SH-SY5Y (cell line): Measurements from ENCODE around the gene BCL6.

Experiments used
- GATA2 ChIP-seq: IDR thresholded peaks from 2 replicates; pipeline ENCODE4 v1.6.1; 2011; ENCODE audit warnings: mild to moderate bottlenecking, low read depth, low read length
- GATA3 ChIP-seq: IDR thresholded peaks from 2 replicates; pipeline ENCODE4 v1.6.1; 2011; ENCODE audit warnings: low read depth, mild to moderate bottlenecking, low read length, moderate library complexity

Gene BCL6

GRCh38 chr3:187737368-187738070 lies 7.7 kb downstream of the BCL6 start:
- TF ChIP-seq GATA3 (no peak), GATA2 (no peak)

GRCh38 chr3:187737006-187737367 lies 8.3 kb downstream of the BCL6 start:
- no peak for TF ChIP-seq GATA3
- no peak for TF ChIP-seq GATA2

- no peak for TF ChIP-seq GATA2
- no peak for TF ChIP-seq GATA3
Observed at GRCh38 chr3:187736418-187736871, 8.8 kb downstream of the BCL6 start.

GRCh38 chr3:187735837-187736236 lies 9.4 kb downstream of the BCL6 start:
- TF ChIP-seq GATA2, result no peak

GRCh38 chr3:187735383-187735782 lies 9.9 kb downstream of the BCL6 start:
- TF ChIP-seq GATA3 (no peak), GATA2 (no peak)

GRCh38 chr3:187734841-187735240 lies 10.4 kb downstream of the BCL6 start:
- TF ChIP-seq GATA2, result no peak

GRCh38 chr3:187733371-187733770 lies 11.9 kb downstream of the BCL6 start:
- TF ChIP-seq GATA3, result no peak
- TF ChIP-seq GATA2, result no peak

- TF ChIP-seq GATA2, result no peak
- no peak for TF ChIP-seq GATA3
Observed at GRCh38 chr3:187729598-187729997, 15.7 kb downstream of the BCL6 start.

GRCh38 chr3:187728940-187729583 lies 16.2 kb downstream of the BCL6 start:
- TF ChIP-seq GATA3 (no peak), GATA2 (no peak)

- TF ChIP-seq GATA2 (no peak), GATA3 (no peak)
Observed at GRCh38 chr3:187728248-187728647, 17.0 kb downstream of the BCL6 start.

GRCh38 chr3:187726564-187726963 lies 18.7 kb downstream of the BCL6 start:
- TF ChIP-seq GATA2 (no peak), GATA3 (no peak)

- no peak for TF ChIP-seq GATA2
- no peak for TF ChIP-seq GATA3
Observed at GRCh38 chr3:187725653-187726370, 19.5 kb downstream of the BCL6 start.

- no peak for TF ChIP-seq GATA2
- TF ChIP-seq GATA3, result no peak
Observed at GRCh38 chr3:187725224-187725623, 20.0 kb downstream of the BCL6 start.

GRCh38 chr3:187722206-187722612 lies 23.1 kb downstream of the BCL6 start:
- TF ChIP-seq GATA2 (no peak), GATA3 (no peak)

- TF ChIP-seq GATA3, result no peak
- TF ChIP-seq GATA2, result no peak
Observed at GRCh38 chr3:187721055-187721454, 24.2 kb downstream of the BCL6 start.
